WERI-Rb-1 (cell line): ENCODE results near the gene UBE2R2.

ENCODE experiments used
- DNase-seq: peaks from one replicate; pipeline ENCODE4 v3.0.0-alpha.2; 2020
- H3K27ac ChIP-seq: fragments of 250-450 bp; sonication (Bioruptor Pico); 2 replicates; pipeline ENCODE4 v1.5.1; 2020; ENCODE audit warnings: mild to moderate bottlenecking, moderate library complexity
- H3K27me3 ChIP-seq: fragments of 250-450 bp; sonication (Bioruptor Pico); 2 replicates; pipeline ENCODE4 v1.5.1; 2021; ENCODE audit warnings: mild to moderate bottlenecking, low read depth, moderate library complexity; ENCODE audit not compliant: insufficient read depth, severe bottlenecking
- H3K36me3 ChIP-seq: fragments of 250-450 bp; sonication (Bioruptor Pico); 2 replicates; pipeline ENCODE4 v1.5.1; 2020; ENCODE audit warnings: mild to moderate bottlenecking, moderate library complexity
- H3K4me3 ChIP-seq: 2 replicates; pipeline ENCODE4 v1.5.1; 2011; ENCODE audit warnings: low read depth, mild to moderate bottlenecking, control low read depth, low read length
- H3K9me3 ChIP-seq: fragments of 250-450 bp; sonication (Bioruptor Pico); 2 replicates; pipeline ENCODE4 v1.5.1; 2021; ENCODE audit warnings: mild to moderate bottlenecking, moderate library complexity; ENCODE audit not compliant: severe bottlenecking
- TF ChIP-seq, protein P1 (sequence below): IDR thresholded peaks from 2 replicates; pipeline ENCODE4 v1.5.1; 2011; ENCODE audit warnings: low read depth, mild to moderate bottlenecking, control low read depth, inconsistent platforms, low read length

Gene UBE2R2

DNA sequence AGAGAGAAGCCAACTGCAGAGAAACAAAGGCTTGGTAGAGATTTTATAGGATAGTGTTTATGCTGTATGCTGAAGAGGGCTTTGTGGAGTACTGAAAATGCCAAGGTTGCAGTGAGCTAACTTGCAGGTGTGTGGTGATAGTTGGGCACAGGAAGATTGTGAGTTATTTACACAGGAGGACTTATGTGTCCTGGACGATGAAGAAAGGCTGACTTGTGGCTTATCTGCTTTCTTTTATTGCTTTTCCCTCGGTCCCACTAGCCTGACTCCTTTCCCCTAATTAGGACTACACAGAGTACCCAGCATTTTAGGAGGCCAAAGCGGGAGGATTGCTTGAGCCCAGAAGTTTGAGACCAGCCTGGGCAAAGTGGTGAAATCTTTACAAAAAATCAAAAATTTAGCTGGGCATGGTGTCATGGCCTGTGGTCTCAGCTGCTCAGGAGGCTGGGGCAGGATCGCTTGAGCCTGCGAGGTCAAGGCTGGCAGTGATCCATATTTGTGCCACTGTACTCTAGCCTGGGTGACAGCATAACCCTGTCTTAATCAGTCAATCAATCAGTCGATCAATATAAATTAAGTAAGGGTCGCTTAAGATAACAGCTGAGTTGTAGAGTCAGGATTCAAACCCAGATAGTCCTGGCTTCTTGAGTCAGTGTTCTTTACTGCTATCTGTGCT is 61.9 kb downstream of the UBE2R2 start:
- TF ChIP-seq, protein P1, sequence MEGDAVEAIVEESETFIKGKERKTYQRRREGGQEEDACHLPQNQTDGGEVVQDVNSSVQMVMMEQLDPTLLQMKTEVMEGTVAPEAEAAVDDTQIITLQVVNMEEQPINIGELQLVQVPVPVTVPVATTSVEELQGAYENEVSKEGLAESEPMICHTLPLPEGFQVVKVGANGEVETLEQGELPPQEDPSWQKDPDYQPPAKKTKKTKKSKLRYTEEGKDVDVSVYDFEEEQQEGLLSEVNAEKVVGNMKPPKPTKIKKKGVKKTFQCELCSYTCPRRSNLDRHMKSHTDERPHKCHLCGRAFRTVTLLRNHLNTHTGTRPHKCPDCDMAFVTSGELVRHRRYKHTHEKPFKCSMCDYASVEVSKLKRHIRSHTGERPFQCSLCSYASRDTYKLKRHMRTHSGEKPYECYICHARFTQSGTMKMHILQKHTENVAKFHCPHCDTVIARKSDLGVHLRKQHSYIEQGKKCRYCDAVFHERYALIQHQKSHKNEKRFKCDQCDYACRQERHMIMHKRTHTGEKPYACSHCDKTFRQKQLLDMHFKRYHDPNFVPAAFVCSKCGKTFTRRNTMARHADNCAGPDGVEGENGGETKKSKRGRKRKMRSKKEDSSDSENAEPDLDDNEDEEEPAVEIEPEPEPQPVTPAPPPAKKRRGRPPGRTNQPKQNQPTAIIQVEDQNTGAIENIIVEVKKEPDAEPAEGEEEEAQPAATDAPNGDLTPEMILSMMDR, result no peak
- H3K27ac ChIP-seq, result no peak overlapping the region
- H3K27me3 ChIP-seq, result no peaks in the 10 kb centered on the region
- H3K4me3 ChIP-seq, result no peak overlapping the region
- no peaks in the 10 kb centered on the region; the same call in 1 of the 2 replicates for H3K36me3 ChIP-seq
- no peak for DNase-seq
- H3K9me3 ChIP-seq, result no peaks in the 10 kb centered on the region

- H3K36me3 ChIP-seq, result no peaks in the 10 kb centered on the region; the same call in 1 of the 2 replicates
- DNase-seq, result peak; percentile 45
- no peaks in the 10 kb centered on the region for H3K27me3 ChIP-seq
- H3K9me3 ChIP-seq, result no peaks in the 10 kb centered on the region
- H3K27ac ChIP-seq, result no peak overlapping the region
- H3K4me3 ChIP-seq, result no peak overlapping the region
- TF ChIP-seq, protein P1, result no peak
Observed at GRCh38 chr9:33880211-33881089, 63.5 kb downstream of the UBE2R2 start.

- H3K27ac ChIP-seq, result no peak overlapping the region
- H3K27me3 ChIP-seq, result no peaks in the 10 kb centered on the region
- no peaks in the 10 kb centered on the region for H3K9me3 ChIP-seq
- DNase-seq, result no peak
- no peaks in the 10 kb centered on the region; the same call in 1 of the 2 replicates for H3K36me3 ChIP-seq
- TF ChIP-seq, protein P1, result no peak
- H3K4me3 ChIP-seq, result no peak overlapping the region
Observed at GRCh38 chr9:33881635-33882034, 64.7 kb downstream of the UBE2R2 start.

DNA sequence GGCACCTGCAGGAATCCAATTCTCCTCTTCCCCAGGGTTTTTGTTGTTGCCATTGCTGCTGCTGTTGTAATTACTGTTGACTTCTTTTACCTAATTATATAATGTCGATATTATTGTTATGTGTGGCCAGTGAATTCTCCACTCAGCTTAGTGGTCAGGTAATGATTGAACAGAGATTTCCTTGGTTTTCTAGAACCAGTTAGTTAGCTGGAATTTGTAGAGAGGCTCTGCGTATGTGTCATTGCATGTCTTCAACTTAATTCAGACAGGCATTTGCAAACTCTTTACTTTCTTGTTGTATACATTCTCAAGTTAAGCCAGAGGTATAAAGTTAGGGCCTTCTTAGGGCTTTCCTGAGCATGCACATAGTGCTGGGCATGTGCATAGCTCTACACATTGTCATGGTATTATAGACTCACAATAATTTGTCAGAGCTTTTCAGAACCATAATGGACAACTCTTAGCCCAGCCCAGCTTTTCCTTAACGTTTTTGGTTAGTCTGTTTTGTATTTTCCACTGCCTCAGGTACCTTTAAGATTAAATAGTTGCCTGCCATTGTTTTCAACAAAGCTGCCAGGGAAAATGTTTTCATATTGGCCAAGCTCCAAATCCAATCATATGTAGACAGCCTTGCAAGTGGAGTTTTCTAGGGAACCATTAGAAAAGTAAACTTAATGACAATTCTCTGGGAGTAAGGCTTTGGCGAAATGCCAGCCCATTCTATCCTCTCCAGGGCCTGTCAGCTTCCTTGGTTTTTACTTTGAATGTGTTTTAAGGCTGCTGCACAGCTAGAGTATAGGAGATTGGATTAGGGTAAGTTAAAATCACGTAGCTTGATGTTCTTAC is 68.1 kb downstream of the UBE2R2 start:
- no peaks in the 10 kb centered on the region for H3K9me3 ChIP-seq
- H3K27ac ChIP-seq, result no peak overlapping the region
- no peak for DNase-seq
- no peaks in the 10 kb centered on the region for H3K27me3 ChIP-seq
- H3K4me3 ChIP-seq, result no peak overlapping the region
- TF ChIP-seq, protein P1, result no peak
- peaks cover 11% of the 10 kb centered on the region for H3K36me3 ChIP-seq

- Histone ChIP-seq H3K4me3 (no peak overlapping the region), H3K27me3 (no peaks in the 10 kb centered on the region), H3K27ac (no peak overlapping the region), H3K36me3 (peaks cover 16% of the 10 kb centered on the region), H3K9me3 (no peaks in the 10 kb centered on the region)
- DNase-seq, result no peak
- TF ChIP-seq, protein P1, result no peak
Observed at GRCh38 chr9:33885948-33886347, 69.0 kb downstream of the UBE2R2 start.
